BLaER1 treated with 17β-estradiol and CSF1 and Interleukin-3, amounts not matched to agents 10 nM and 100 nM (cell line): ENCODE results near the gene BICD2.

ENCODE experiments used
- H3K27ac ChIP-seq, 11 experiments: shearing (Covaris generic); formaldehyde crosslinking; 2 replicates each; pipeline ENCODE4 v1.8.1; 2022
- H3K27me3 ChIP-seq, 11 experiments: shearing (Covaris generic); formaldehyde crosslinking; 2 replicates each; pipeline ENCODE4 v1.8.1; 2022
- H3K36me3 ChIP-seq, 11 experiments: shearing (Covaris generic); formaldehyde crosslinking; 2 replicates each; pipeline ENCODE4 v1.8.1; 2022
- H3K4me1 ChIP-seq, 10 experiments: shearing (Covaris generic); formaldehyde crosslinking; 2 replicates each; pipeline ENCODE4 v1.8.1; 2022
- H3K4me2 ChIP-seq, 11 experiments: shearing (Covaris generic); formaldehyde crosslinking; 2 replicates each; pipeline ENCODE4 v1.8.1; 2022
- H3K4me3 ChIP-seq, 10 experiments: shearing (Covaris generic); formaldehyde crosslinking; 2 replicates each; pipeline ENCODE4 v1.8.1; 2022
- H3K9ac ChIP-seq, 11 experiments: shearing (Covaris generic); formaldehyde crosslinking; 2 replicates each; pipeline ENCODE4 v1.8.1; 2022
- H3K9me3 ChIP-seq, 11 experiments: shearing (Covaris generic); formaldehyde crosslinking; replicated peaks in 1 of 11; 2 replicates each; pipeline ENCODE4 v1.8.1; 2022
- H4K20me1 ChIP-seq, 11 experiments: shearing (Covaris generic); formaldehyde crosslinking; 2 replicates each; pipeline ENCODE4 v1.8.1; 2022
- Cebpa-rat ChIP-seq, 11 experiments: shearing (Covaris generic); IDR thresholded peaks; 2 replicates each; pipeline ENCODE4 v1.8.1; 2022

Gene BICD2

GRCh38 chr9:92726348-92726747 lies 38.3 kb downstream of the BICD2 start:
- Histone ChIP-seq H3K9ac (no peak overlapping the region), H3K9me3 (no peaks in the 10 kb centered on the region), H3K36me3 (peaks cover 73 to 89% (median 80%) of the 10 kb centered on the region in 11 experiments), H3K4me3 (no peak overlapping the region), H3K27ac (0 out of 22 replicates have a peak overlapping the region, but pooled peaks of 1 of the 11 experiments have one; percentile 8), H3K4me1 (peaks cover 46 to 59% (median 52%) of the 10 kb centered on the region in 10 experiments), H4K20me1 (peaks cover 84 to 100% (median 100%) of the 10 kb centered on the region in 11 experiments), H3K4me2 (peak overlapping the region in 7 of 11 experiments; percentile 33 to 65 (median 49); a peak in 7 of 22 replicates), H3K27me3 (no peaks in the 10 kb centered on the region)
- no peak for TF ChIP-seq Cebpa-rat (IDR thresholded peaks at IDR 0.05)

DNA sequence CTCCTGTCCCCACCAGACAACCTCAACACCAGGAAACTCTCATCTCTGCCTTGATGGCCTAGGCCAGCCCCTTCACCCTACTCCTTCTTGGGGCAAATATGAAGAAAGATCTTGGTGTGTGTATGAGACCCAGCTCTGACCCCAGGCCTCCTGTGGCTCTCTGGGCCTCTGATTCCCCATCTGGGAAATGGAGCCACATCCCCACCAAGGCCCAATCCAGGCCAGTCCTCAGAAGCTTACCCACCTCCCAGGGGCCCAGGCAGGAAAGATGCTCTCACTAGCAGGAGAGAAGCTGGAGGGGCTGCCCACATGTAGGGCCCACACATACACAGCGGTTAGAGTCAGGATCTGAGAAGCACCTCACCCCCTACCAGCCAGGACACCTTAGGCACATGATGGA lies 38.9 kb downstream of the BICD2 start:
- Histone ChIP-seq H3K36me3 (peaks cover 79 to 91% (median 86%) of the 10 kb centered on the region in 11 experiments), H4K20me1 (peaks cover 84 to 100% (median 99%) of the 10 kb centered on the region in 11 experiments), H3K4me1 (peaks cover 40 to 55% (median 48%) of the 10 kb centered on the region in 10 experiments), H3K4me3 (no peak overlapping the region), H3K27ac (no peak overlapping the region), H3K9ac (no peak overlapping the region), H3K9me3 (no peaks in the 10 kb centered on the region), H3K27me3 (no peaks in the 10 kb centered on the region), H3K4me2 (no peak overlapping the region)
- no peak for TF ChIP-seq Cebpa-rat (IDR thresholded peaks at IDR 0.05)

GRCh38 chr9:92725266-92725545 lies 39.4 kb downstream of the BICD2 start:
- no peaks in the 10 kb centered on the region for H3K9me3 ChIP-seq
- H3K36me3 ChIP-seq: peaks cover 85 to 93% (median 91%) of the 10 kb centered on the region in 11 experiments
- no peak overlapping the region for H3K4me3 ChIP-seq
- no peak overlapping the region for H3K9ac ChIP-seq
- no peak overlapping the region for H3K4me2 ChIP-seq
- H4K20me1 ChIP-seq: peaks cover 80 to 100% (median 99%) of the 10 kb centered on the region in 11 experiments
- H3K27me3 ChIP-seq: no peaks in the 10 kb centered on the region
- H3K4me1 ChIP-seq: peaks cover 34 to 49% (median 42%) of the 10 kb centered on the region in 10 experiments
- no peak for TF ChIP-seq Cebpa-rat (IDR thresholded peaks at IDR 0.05)
- no peak overlapping the region for H3K27ac ChIP-seq

GRCh38 chr9:92724528-92725265 lies 39.9 kb downstream of the BICD2 start:
- H3K9ac ChIP-seq: no peak overlapping the region
- H3K27me3 ChIP-seq: no peaks in the 10 kb centered on the region
- no peak overlapping the region for H3K4me2 ChIP-seq
- H3K27ac ChIP-seq: no peak overlapping the region
- peaks cover 75 to 100% (median 98%) of the 10 kb centered on the region in 11 experiments for H4K20me1 ChIP-seq
- H3K4me3 ChIP-seq: no peak overlapping the region
- H3K9me3 ChIP-seq: no peaks in the 10 kb centered on the region
- peaks cover 90 to 97% (median 96%) of the 10 kb centered on the region in 11 experiments for H3K36me3 ChIP-seq
- no peak for TF ChIP-seq Cebpa-rat (IDR thresholded peaks at IDR 0.05)
- H3K4me1 ChIP-seq: peaks cover 29 to 45% (median 37%) of the 10 kb centered on the region in 10 experiments

DNA sequence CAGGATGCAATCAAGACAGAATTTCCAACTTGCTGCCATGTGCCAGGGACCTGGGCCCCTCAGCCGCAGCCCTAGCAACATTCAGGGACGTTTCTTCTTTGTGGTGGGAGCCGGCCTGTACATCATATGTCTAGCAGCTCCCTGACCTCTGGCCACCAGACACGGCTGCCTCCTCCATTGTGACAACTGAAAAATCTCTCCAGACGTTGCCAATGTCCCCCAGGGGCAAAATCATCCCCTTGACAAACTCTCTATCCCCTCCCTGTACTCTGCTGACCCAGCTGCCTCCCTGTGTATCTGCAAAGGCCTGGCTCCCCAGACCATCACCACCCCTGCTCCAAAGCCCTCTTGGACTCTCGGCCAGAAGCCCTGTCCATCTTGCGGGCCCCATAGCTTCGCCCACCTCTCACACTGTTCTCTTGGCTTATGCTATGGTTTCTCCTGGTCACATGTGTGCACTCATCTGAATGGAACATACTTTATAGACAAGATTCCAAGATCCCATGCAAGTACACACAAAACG lies 40.8 kb downstream of the BICD2 start:
- TF ChIP-seq Cebpa-rat (IDR thresholded peaks at IDR 0.05): no peak
- Histone ChIP-seq H3K4me1 (peaks cover 21 to 40% (median 32%) of the 10 kb centered on the region in 10 experiments), H3K9me3 (no peaks in the 10 kb centered on the region), H3K27ac (no peak overlapping the region), H3K27me3 (no peaks in the 10 kb centered on the region), H4K20me1 (peaks cover 67 to 100% (median 97%) of the 10 kb centered on the region in 11 experiments), H3K9ac (no peak overlapping the region), H3K4me3 (no peak overlapping the region), H3K4me2 (no peak overlapping the region), H3K36me3 (peaks cover 94 to 100% (median 99%) of the 10 kb centered on the region in 11 experiments)

GRCh38 chr9:92723299-92723625 lies 41.4 kb downstream of the BICD2 start:
- peaks cover 94 to 100% (median 99%) of the 10 kb centered on the region in 11 experiments for H3K36me3 ChIP-seq
- no peak overlapping the region for H3K4me2 ChIP-seq

GRCh38 chr9:92722386-92723298 lies 42.0 kb downstream of the BICD2 start:
- Histone ChIP-seq H3K4me2 (no peak overlapping the region), H4K20me1 (peaks cover 58 to 100% (median 97%) of the 10 kb centered on the region in 11 experiments), H3K4me3 (no peak overlapping the region), H3K9ac (peak overlapping the region in 1 of 11 experiments; percentile 53; a peak in 1 of 22 replicates), H3K9me3 (no peaks in the 10 kb centered on the region), H3K4me1 (peaks cover 11 to 30% (median 21%) of the 10 kb centered on the region in 10 experiments), H3K27me3 (no peaks in the 10 kb centered on the region), H3K36me3 (peaks cover 94 to 100% (median 99%) of the 10 kb centered on the region in 11 experiments), H3K27ac (no peak overlapping the region)
- TF ChIP-seq Cebpa-rat (IDR thresholded peaks at IDR 0.05): no peak

More at GRCh38 chr9:92723299-92723625, 41.4 kb downstream of the BICD2 start:
- Histone ChIP-seq H3K9ac (no peak overlapping the region), H3K27me3 (no peaks in the 10 kb centered on the region), H3K4me1 (peaks cover 16 to 34% (median 27%) of the 10 kb centered on the region in 10 experiments), H4K20me1 (peaks cover 61 to 100% (median 97%) of the 10 kb centered on the region in 11 experiments), H3K9me3 (no peaks in the 10 kb centered on the region), H3K27ac (no peak overlapping the region), H3K4me3 (no peak overlapping the region)
- no peak for TF ChIP-seq Cebpa-rat (IDR thresholded peaks at IDR 0.05)

GRCh38 chr9:92721548-92721947 lies 43.1 kb downstream of the BICD2 start:
- peaks cover under 1 to 22% (median 11%) of the 10 kb centered on the region in 10 experiments; a peak in 18 of 20 replicates for H3K4me1 ChIP-seq

More at GRCh38 chr9:92721548-92721947, 43.1 kb downstream of the BICD2 start:
- Histone ChIP-seq H3K27ac (peak overlapping the region in 1 of 11 experiments; percentile 2; a peak in 1 of 22 replicates), H3K4me3 (no peak overlapping the region), H3K9me3 (no peaks in the 10 kb centered on the region), H3K36me3 (peaks cover 94 to 100% (median 99%) of the 10 kb centered on the region in 11 experiments), H3K9ac (peak overlapping the region in 2 of 11 experiments; percentile 3 to 53; a peak in 1 of 22 replicates), H4K20me1 (peaks cover 58 to 100% (median 97%) of the 10 kb centered on the region in 11 experiments), H3K27me3 (no peaks in the 10 kb centered on the region), H3K4me2 (peak overlapping the region in 4 of 11 experiments; percentile 20 to 39 (median 27); a peak in 5 of 22 replicates)
- no peak for TF ChIP-seq Cebpa-rat (IDR thresholded peaks at IDR 0.05)
